Thyroid gland (tissue), 4 donors: ENCODE data around the gene OSBPL6. TPM values are rescaled to one million over a fixed set of nuclear protein-coding genes. Genes with fewer than 3 reads are reported as not detected.
"Not testable (repeated sequence)": the region's sequence is repeated elsewhere in the genome, so short reads cannot be mapped to it uniquely, and the experiment has no call there.

ENCODE experiments used
- DNase-seq, 2 donors: peaks; one replicate each; pipeline ENCODE4 v3.0.0-alpha.2; 2019
- H3K27ac ChIP-seq, 3 donors: fragments of 200-600 bp; sonication (generic); 1 replicate in 2 of 3; 2 replicates in 1 of 3; pipeline ENCODE4 v1.5.1; 2016 to 2019; ENCODE audit warnings: mild to moderate bottlenecking in 1 of 3, moderate library complexity in 1 of 3
- H3K27me3 ChIP-seq: fragments of 200-600 bp; sonication (generic); one replicate; pipeline ENCODE4 v1.5.1; 2019
- H3K36me3 ChIP-seq, 2 donors: fragments of 200-600 bp; sonication (generic); one replicate each; pipeline ENCODE4 v1.5.1; 2016 to 2019
- H3K4me1 ChIP-seq, 2 donors: fragments of 200-600 bp; sonication (generic); one replicate each; pipeline ENCODE4 v1.5.1; 2017 to 2019
- H3K4me3 ChIP-seq, 3 donors: fragments of 200-600 bp; sonication (generic); replicated peaks in 1 of 3; 1 replicate in 2 of 3; 2 replicates in 1 of 3; pipeline ENCODE4 v1.5.1; 2016; ENCODE audit warnings: mild to moderate bottlenecking in 1 of 3
- H3K9me3 ChIP-seq: fragments of 200-600 bp; sonication (generic); one replicate; pipeline ENCODE4 v1.5.1; 2017
- POLR2A ChIP-seq, 2 donors: fragments of 450-650 bp; IDR thresholded peaks; one replicate each; pipeline ENCODE4 v1.6.1; 2017; ENCODE audit warnings: antibody characterized with exemption in 2 of 2, mild to moderate bottlenecking in 2 of 2, moderate library complexity in 1 of 2
- WGBS, 2 donors: methylation state at CpG; one replicate each; pipeline ENCODE4 v1.1.5; 2017; 5-methylcytosine and 5-hydroxymethylcytosine counted together
- intact Hi-C: fragments of 100-400 bp; cut with DNase I; formaldehyde crosslinking; loops from one replicate; pipeline ENCODE4 v1.15.1; 2023
- total RNA-seq, 4 donors: library from RNA; depleted of rRNA; stranded (reverse); fragments of >200 nt; gene quantifications; one replicate each; pipeline ENCODE4 v1.2.3, GENCODE V29; 2016
- TF ChIP-seq, protein P1 (sequence below), 6 experiments: fragments of 200-600 bp in 3 of 6; fragments of 450-650 bp in 3 of 6; sonication (generic) in 3 of 6; IDR thresholded peaks; one replicate each; pipeline ENCODE4 v1.5.1; 2016 to 2019; ENCODE audit warnings: antibody characterized with exemption in 6 of 6, mild to moderate bottlenecking in 2 of 6, inconsistent platforms in 1 of 6, moderate library complexity in 1 of 6

Gene OSBPL6
- total RNA-seq, 4 donors from 2014 or later, result 2.1 to 5.3 (median 3.2) TPM

DNA sequence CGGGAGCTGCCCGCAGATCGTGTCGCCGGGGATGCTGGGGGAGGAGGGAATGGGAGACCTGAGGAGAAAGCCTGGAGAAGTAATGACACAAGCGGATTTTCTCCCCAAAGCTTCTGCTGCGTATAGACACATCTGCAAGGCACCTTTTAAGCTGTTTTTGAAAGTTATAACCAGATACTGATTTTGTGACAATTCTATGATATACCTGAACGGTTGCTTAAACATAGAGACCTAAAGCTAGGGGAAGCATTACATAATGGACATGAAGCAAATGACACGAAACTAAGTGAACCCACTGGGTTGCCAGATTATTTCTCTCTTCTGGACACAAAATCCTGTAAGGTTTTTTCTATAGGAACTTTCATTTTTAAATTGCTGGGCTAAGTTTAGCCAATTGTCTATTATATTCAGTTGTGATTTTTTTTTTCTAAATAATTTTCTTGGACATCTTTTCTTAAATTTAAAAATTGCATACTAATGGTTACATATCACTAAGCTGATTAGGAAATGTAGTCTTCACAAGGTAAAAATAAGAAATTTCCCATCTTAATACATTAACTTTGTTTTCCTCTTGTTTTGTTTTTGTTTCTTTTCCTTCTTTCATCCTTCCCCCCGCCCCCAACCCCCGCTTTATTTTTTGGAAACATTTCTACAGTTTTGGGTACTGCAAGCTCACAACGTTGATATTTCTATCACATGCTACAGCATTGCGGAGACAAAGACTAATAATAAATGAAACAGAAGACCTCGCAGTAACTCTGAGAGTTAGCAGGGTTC, 1.3 kb downstream of the OSBPL6 start:
- Histone ChIP-seq H3K27ac (peak overlapping the region in 1 of 3 donors; percentile 87), H3K4me1 (peaks cover 5% of the 10 kb centered on the region in 2 donors), H3K36me3 (no peaks in the 10 kb centered on the region), H3K4me3 (peak overlapping the region; percentile 61 to 88 (median 78)), H3K9me3 (no peaks in the 10 kb centered on the region), H3K27me3 (no peaks in the 10 kb centered on the region)
- no peak for DNase-seq
- intact Hi-C loops, result loop anchor here (10.0 kb wide), 2 partner anchors 51 to 219 kb away; no protein-coding TSS in a partner anchor
- WGBS, 2 donors, result 25 to 26% methylated on average over 14 of the region's 14 CpGs
- TF ChIP-seq, protein P1, sequence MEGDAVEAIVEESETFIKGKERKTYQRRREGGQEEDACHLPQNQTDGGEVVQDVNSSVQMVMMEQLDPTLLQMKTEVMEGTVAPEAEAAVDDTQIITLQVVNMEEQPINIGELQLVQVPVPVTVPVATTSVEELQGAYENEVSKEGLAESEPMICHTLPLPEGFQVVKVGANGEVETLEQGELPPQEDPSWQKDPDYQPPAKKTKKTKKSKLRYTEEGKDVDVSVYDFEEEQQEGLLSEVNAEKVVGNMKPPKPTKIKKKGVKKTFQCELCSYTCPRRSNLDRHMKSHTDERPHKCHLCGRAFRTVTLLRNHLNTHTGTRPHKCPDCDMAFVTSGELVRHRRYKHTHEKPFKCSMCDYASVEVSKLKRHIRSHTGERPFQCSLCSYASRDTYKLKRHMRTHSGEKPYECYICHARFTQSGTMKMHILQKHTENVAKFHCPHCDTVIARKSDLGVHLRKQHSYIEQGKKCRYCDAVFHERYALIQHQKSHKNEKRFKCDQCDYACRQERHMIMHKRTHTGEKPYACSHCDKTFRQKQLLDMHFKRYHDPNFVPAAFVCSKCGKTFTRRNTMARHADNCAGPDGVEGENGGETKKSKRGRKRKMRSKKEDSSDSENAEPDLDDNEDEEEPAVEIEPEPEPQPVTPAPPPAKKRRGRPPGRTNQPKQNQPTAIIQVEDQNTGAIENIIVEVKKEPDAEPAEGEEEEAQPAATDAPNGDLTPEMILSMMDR (IDR thresholded peaks at IDR 0.05), result no peak
- no peak for TF ChIP-seq POLR2A (IDR thresholded peaks at IDR 0.05)

DNA sequence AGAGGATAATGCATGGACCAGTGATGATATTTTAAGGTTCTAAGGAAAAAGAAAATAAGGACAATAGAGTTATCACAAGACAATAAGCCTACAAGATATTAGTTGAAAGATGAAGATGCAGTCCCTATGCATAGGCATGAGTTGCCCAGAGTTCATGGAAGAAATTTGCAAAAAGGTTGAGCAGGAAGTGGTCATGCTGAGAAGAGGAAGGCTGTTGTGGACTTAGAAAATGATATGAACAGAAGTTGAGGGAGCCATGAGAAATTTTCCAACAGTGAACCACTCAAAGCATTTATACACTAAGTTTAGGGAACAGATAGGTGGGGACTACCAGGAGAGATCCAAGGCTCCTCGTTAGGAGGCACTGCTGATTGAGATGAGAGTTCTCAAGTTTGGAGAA, 3.5 kb downstream of the OSBPL6 start:
- Histone ChIP-seq H3K27me3 (no peaks in the 10 kb centered on the region), H3K4me3 (no peak overlapping the region), H3K36me3 (no peaks in the 10 kb centered on the region), H3K27ac (no peak overlapping the region), H3K9me3 (no peaks in the 10 kb centered on the region), H3K4me1 (peaks cover 5% of the 10 kb centered on the region in 2 donors)
- TF ChIP-seq POLR2A (IDR thresholded peaks at IDR 0.05), result no peak
- TF ChIP-seq, protein P1 (IDR thresholded peaks at IDR 0.05), result no peak
- intact Hi-C loops, result loop anchor here (10.0 kb wide), 2 partner anchors 53 to 217 kb away; no protein-coding TSS in a partner anchor
- DNase-seq, result no peak
- WGBS, 2 donors, result 89 to 94% methylated on average over 1 of the region's 1 CpG

GRCh38 chr2:178198441-178198840, 4.1 kb downstream of the OSBPL6 start:
- H3K36me3 ChIP-seq, H3K4me1 ChIP-seq, DNase-seq, H3K27ac ChIP-seq, H3K27me3 ChIP-seq, H3K4me3 ChIP-seq, H3K9me3 ChIP-seq: not testable (repeated sequence)
- WGBS, 2 donors, result 96 to 97% methylated on average over 4 of the region's 4 CpGs
- intact Hi-C loops, result loop anchor here (10.0 kb wide), 2 partner anchors 54 to 216 kb away; no protein-coding TSS in a partner anchor

DNA sequence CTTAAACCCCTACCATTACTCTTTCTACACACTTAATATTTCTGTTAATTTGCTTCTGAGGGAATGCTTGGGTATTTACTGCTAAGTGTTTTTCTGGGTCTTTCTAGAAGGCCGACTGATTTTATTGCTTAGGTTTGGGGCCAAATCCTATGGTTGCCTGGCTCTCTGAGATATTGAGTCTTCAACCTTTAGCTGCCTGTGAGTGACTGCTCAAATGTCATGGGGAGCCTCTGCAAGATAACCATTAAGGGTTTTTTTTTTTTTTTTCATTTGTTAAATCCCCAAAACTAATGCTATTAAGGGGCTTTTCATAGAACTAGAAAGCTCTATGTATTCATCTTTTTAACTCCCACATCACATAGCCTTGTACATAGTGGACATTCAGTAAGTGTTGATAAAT, 5.0 kb downstream of the OSBPL6 start:
- DNase-seq, result no peak
- Histone ChIP-seq H3K9me3 (no peaks in the 10 kb centered on the region), H3K36me3 (no peaks in the 10 kb centered on the region), H3K4me1 (peaks cover 0 to 5% of the 10 kb centered on the region in 2 donors), H3K27me3 (no peaks in the 10 kb centered on the region), H3K4me3 (no peak overlapping the region), H3K27ac (no peak overlapping the region)
- intact Hi-C loops, result loop anchor here (10.0 kb wide), 2 partner anchors 55 to 215 kb away; no protein-coding TSS in a partner anchor
- TF ChIP-seq, protein P1 (IDR thresholded peaks at IDR 0.05), result no peak
- no peak for TF ChIP-seq POLR2A (IDR thresholded peaks at IDR 0.05)
- 82 to 85% methylated on average over 1 of the region's 1 CpG for WGBS, 2 donors

DNA sequence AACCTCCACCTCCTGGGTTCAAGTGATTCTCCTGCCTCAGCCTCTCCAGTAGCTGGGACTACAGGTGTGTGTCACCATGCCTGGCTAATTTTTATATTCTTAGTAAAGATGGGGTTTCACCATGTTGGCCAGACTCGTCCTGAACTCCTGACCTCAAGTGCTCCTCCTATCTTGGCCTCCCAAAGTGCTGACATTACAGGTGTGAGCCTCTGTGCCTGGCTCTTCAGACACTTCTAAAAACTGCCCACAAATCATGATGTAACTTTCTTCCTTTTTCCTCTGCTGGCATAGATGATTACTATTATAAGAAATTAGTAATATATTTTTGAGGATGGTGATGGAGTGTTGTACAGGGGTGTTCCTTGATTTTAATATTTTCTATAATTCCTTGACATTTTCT, 6.0 kb downstream of the OSBPL6 start:
- no peaks in the 10 kb centered on the region for H3K36me3 ChIP-seq
- intact Hi-C loops, result no loop called here
- H3K27me3 ChIP-seq, result no peaks in the 10 kb centered on the region
- no peaks in the 10 kb centered on the region for H3K9me3 ChIP-seq
- no peak overlapping the region for H3K4me3 ChIP-seq
- 95 to 100% methylated on average over 1 of the region's 1 CpG for WGBS, 2 donors
- H3K4me1 ChIP-seq, result peaks cover 0 to 2% of the 10 kb centered on the region in 2 donors
- TF ChIP-seq, protein P1 (IDR thresholded peaks at IDR 0.05), result no peak
- TF ChIP-seq POLR2A (IDR thresholded peaks at IDR 0.05), result no peak
- DNase-seq, result no peak
- no peak overlapping the region for H3K27ac ChIP-seq
